ENCODE measurements around the gene MOV10L1.

- no peak for TF ChIP-seq CTCF (IDR thresholded peaks at IDR 0.05; ENCODE audit: low read length)
- no peak for TF ChIP-seq EZH2 (optimal IDR thresholded peaks at IDR 0.05; ENCODE audit: low read depth, low read length)
These were observed 71.1 kb downstream of the MOV10L1 start for GRCh38 chr22:50160947-50161346.

Measured in MM.1S (cell line).